Ishikawa (cell line): ENCODE results near the gene FGD3.

Source experiments
- CEBPB ChIP-seq: IDR thresholded peaks from 2 replicates; pipeline ENCODE4 v1.6.1; 2012
- CREB1 ChIP-seq: IDR thresholded peaks from 2 replicates; pipeline ENCODE4 v1.6.1; 2012; ENCODE audit warnings: low read depth
- EGR1 ChIP-seq: IDR thresholded peaks from 2 replicates; pipeline ENCODE4 v1.6.1; 2012
- EP300 ChIP-seq: IDR thresholded peaks from 2 replicates; pipeline ENCODE4 v1.6.1; 2012; ENCODE audit warnings: borderline replicate concordance
- FOXM1 ChIP-seq: IDR thresholded peaks from 2 replicates; pipeline ENCODE4 v1.6.1; 2012; ENCODE audit warnings: low read depth, borderline replicate concordance
- NFIC ChIP-seq: IDR thresholded peaks from 2 replicates; pipeline ENCODE4 v1.6.1; 2012
- RAD21 ChIP-seq: IDR thresholded peaks from 2 replicates; pipeline ENCODE4 v1.6.1; 2012; ENCODE audit warnings: low read depth
- TAF1 ChIP-seq: IDR thresholded peaks from 2 replicates; pipeline ENCODE4 v1.6.1; 2012; ENCODE audit warnings: low read depth, mild to moderate bottlenecking
- TCF12 ChIP-seq: IDR thresholded peaks from 2 replicates; pipeline ENCODE4 v1.6.1; 2012; ENCODE audit warnings: low read depth
- TEAD4 ChIP-seq: IDR thresholded peaks from 2 replicates; pipeline ENCODE4 v1.6.1; 2012
- YY1 ChIP-seq: IDR thresholded peaks from 2 replicates; pipeline ENCODE4 v1.6.1; 2012; ENCODE audit warnings: low read depth
- ZBTB7A ChIP-seq: IDR thresholded peaks from 2 replicates; pipeline ENCODE4 v1.6.1; 2012; ENCODE audit warnings: low read depth
- TF ChIP-seq, protein P1 (sequence below): IDR thresholded peaks from 2 replicates; pipeline ENCODE4 v1.6.1; 2012
- TF ChIP-seq, protein P2 (sequence below): IDR thresholded peaks from 2 replicates; pipeline ENCODE4 v1.6.1; 2012; ENCODE audit warnings: low read depth, mild to moderate bottlenecking
- TF ChIP-seq, protein P3 (sequence below): IDR thresholded peaks from 2 replicates; pipeline ENCODE4 v1.6.1; 2012

FGD3 gene

DNA sequence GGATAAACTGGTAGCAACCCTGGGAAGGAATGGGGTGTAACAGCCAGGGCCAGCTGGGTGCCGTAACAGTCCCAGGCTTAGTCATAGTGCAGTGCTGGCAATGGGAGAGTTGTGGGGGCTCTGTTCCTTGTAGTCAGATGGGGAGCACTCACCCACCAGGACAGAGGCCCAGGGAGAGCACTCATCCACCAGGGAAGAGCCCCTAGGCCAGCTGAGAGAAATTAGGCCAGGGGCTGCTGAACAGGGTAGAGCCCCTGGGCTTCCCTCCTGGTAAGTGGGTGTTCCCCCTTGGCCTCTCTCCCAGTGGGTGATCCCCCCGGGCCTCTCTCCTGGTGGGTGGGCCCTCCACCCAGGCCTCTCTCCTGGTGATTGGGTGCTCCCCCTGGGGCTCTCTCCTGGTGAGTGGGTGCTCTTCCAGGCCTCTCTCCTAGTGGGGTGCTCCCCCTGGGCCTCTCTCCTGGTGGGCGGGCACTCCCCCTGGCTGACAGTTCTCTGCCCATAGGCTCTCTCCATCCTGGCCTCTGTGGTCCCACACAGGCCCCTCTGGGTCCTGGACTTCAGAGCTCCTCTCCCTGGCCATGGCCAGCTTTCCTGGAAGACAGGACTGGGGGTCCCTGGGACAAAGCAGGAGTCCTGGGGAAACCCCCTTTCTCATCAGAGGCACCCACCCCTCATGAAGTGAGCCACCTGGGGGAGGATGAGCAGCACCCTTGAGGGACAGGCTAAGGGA is 13.4 kb downstream of the FGD3 start:
- TF ChIP-seq EP300: no peak
- TF ChIP-seq ZBTB7A: no peak
- TF ChIP-seq, protein P1, sequence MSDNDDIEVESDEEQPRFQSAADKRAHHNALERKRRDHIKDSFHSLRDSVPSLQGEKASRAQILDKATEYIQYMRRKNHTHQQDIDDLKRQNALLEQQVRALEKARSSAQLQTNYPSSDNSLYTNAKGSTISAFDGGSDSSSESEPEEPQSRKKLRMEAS: no peak
- TF ChIP-seq RAD21: no peak
- TF ChIP-seq, protein P2, sequence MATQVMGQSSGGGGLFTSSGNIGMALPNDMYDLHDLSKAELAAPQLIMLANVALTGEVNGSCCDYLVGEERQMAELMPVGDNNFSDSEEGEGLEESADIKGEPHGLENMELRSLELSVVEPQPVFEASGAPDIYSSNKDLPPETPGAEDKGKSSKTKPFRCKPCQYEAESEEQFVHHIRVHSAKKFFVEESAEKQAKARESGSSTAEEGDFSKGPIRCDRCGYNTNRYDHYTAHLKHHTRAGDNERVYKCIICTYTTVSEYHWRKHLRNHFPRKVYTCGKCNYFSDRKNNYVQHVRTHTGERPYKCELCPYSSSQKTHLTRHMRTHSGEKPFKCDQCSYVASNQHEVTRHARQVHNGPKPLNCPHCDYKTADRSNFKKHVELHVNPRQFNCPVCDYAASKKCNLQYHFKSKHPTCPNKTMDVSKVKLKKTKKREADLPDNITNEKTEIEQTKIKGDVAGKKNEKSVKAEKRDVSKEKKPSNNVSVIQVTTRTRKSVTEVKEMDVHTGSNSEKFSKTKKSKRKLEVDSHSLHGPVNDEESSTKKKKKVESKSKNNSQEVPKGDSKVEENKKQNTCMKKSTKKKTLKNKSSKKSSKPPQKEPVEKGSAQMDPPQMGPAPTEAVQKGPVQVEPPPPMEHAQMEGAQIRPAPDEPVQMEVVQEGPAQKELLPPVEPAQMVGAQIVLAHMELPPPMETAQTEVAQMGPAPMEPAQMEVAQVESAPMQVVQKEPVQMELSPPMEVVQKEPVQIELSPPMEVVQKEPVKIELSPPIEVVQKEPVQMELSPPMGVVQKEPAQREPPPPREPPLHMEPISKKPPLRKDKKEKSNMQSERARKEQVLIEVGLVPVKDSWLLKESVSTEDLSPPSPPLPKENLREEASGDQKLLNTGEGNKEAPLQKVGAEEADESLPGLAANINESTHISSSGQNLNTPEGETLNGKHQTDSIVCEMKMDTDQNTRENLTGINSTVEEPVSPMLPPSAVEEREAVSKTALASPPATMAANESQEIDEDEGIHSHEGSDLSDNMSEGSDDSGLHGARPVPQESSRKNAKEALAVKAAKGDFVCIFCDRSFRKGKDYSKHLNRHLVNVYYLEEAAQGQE: no peak
- TF ChIP-seq CREB1: no peak
- no peak for TF ChIP-seq TCF12
- TF ChIP-seq, protein P3, sequence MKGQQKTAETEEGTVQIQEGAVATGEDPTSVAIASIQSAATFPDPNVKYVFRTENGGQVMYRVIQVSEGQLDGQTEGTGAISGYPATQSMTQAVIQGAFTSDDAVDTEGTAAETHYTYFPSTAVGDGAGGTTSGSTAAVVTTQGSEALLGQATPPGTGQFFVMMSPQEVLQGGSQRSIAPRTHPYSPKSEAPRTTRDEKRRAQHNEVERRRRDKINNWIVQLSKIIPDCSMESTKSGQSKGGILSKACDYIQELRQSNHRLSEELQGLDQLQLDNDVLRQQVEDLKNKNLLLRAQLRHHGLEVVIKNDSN: no peak
- TF ChIP-seq EGR1: no peak
- TF ChIP-seq FOXM1: no peak
- TF ChIP-seq CEBPB: no peak
- no peak for TF ChIP-seq TEAD4
- TF ChIP-seq NFIC: no peak
- TF ChIP-seq TAF1: no peak
- TF ChIP-seq YY1: no peak

DNA sequence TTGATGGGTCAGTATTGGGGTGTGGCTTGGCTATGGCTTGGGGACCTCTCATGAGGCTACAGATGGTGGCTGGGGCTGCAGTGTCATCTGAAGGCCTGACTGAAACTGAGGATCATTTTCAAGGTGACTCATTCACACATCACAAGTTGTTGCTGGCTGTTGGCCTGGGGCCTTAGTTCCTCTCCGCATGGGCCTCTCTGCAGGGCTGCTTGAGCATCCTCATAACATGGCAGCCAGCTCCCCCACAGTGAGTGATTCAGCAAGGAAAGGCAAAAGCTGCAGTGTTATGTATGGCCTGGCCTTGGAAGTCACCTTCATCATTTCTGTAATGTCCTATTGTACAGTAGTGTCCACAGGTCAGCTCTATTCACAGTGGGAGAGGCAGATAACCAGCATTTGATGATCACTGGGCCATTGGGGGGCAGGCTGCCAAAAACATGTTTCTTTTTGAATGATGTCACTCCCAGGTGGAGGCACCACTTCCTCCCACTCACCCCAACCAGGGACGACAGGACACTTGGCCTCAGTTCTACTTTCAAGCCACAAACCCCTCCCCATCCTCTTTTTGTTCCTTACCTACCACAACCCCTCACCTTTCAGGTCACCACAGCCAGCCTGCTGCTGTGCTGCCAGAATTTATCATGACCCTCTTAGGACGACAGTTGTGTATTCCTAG is 14.4 kb downstream of the FGD3 start:
- TF ChIP-seq RAD21: no peak
- no peak for TF ChIP-seq FOXM1
- TF ChIP-seq EP300: no peak
- TF ChIP-seq, protein P1: no peak

DNA sequence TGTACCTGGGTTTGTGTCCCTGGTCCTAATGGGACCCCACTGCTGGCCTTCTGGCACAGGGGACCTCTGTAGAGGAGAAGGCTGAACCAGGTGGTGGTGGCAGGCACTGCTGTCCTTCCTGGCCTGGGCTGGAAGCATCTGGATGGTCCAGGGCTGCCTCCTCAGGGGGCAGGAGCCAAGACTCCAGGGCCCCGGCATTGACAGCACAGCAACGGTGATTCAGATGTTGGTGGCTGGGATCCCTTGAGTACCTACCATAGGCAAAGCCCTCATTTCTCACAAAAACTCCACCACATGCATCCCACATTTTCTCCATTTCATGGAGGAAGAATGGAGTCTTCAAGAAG is 15.0 kb downstream of the FGD3 start:
- TF ChIP-seq CREB1: no peak
- no peak for TF ChIP-seq TEAD4
- no peak for TF ChIP-seq EP300
- TF ChIP-seq RAD21: no peak
- no peak for TF ChIP-seq ZBTB7A
- no peak for TF ChIP-seq CEBPB
- TF ChIP-seq TAF1: no peak
- no peak for TF ChIP-seq EGR1
- TF ChIP-seq TCF12: no peak

DNA sequence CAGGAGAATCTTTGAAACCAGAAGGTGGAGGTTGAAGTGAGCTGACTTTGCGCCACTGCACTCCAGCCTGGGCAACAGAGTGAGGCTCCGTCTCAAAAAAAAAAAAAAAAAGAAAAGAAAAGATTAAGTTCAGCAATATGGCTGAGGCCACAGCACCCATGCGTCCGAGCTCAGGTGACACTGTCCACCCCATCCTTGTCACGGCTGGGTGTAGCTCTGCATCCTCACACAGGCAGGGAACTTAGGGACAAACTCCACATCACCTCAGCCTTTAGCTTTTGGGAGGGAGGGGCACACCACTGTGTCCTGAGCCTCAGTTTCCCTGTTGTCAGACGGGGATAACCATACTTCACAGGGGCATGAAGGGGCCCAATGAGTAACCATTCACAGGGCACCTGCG is 15.5 kb downstream of the FGD3 start:
- TF ChIP-seq ZBTB7A (no peak), EGR1 (no peak), CEBPB (no peak)
- TF ChIP-seq, protein P2: no peak

DNA sequence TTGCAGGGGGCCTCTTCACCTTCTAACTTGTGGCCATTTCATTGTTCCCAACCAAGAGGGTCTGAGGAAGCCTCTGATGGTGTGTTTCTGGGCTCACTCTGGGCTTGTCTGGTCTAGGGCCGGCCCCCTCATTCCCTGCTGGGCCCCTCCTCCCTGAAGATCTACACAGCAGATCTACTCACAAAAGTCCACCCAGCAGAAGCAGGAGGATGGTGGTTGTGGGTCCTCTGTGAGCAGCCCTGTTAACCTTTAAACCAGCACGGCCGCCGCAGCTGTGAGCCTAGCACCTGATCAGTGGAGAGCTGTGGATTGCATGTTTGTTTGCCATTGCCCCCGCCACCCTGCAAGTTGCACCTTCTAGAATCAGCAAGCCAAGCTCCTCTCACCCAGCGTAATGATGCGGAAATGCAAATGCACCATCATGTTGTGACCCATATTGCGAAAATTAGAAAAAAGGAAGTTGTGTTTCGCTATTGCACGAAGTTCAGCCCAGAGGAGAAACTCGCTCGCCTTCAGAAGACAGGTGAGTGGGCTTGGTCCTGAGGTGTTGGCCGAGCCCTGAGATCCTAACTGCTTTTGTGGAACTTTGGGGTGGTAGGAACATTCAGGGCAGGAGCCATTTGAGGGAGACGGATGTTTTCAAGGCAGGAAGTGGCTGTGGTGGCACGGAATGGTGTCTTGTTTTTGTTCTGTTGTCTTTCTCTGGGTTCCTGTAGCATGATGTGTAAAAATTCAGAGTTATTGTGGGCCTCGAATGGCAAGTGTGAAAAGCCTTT is 16.7 kb downstream of the FGD3 start:
- TF ChIP-seq ZBTB7A (no peak), YY1 (no peak), EP300 (no peak), TCF12 (no peak), EGR1 (no peak), TAF1 (no peak)
- TF ChIP-seq, protein P3: no peak
- TF ChIP-seq, protein P1: no peak
